T-cell (primary cell): ENCODE data around the gene SRPK3. TPM values are rescaled to one million over a fixed set of nuclear protein-coding genes. Genes with fewer than 3 reads are reported as not detected.

Source experiments
- ATAC-seq, 4 experiments: fragments of 200-7000 bp in 3 of 4; fragments of 150-1000 bp in 1 of 4; cut with Tn5 transposase; replicated peaks in 1 of 4; 1 replicate in 3 of 4; 2 replicates in 1 of 4; pipeline ENCODE4 v1.10.0; 2021; ENCODE audit warnings: moderate library complexity in 3 of 4, mild to moderate bottlenecking in 2 of 4, moderate number of reproducible peaks in 1 of 4
- CTCF ChIA-PET, 2 donors: fragments of 300-600 bp; sonication (Branson Sonifier 250); formaldehyde crosslinking; loops; one replicate each; lab custom pipeline; 2022; ENCODE audit warnings: antibody characterized with exemption in 2 of 2; lab: Charles Lee
- POLR2A ChIA-PET, 2 donors: fragments of 300-600 bp; sonication (Branson Sonifier 250); formaldehyde crosslinking; loops; one replicate each; lab custom pipeline; 2022; ENCODE audit warnings: antibody characterized with exemption in 2 of 2; lab: Charles Lee
- DNase-seq, 35 experiments: peaks; one replicate each; pipeline versions ENCODE4 v3.0.0 to v3.0.0-alpha.2; 2013 to 2023
- H3K27ac ChIP-seq: one replicate; pipeline ENCODE4 v1.5.1; 2013; ENCODE audit warnings: low read length
- H3K27me3 ChIP-seq, 2 experiments: replicated peaks in 1 of 2; 1 replicate in 1 of 2; 2 replicates in 1 of 2; pipeline versions ENCODE4 v1.6.1 to v1.7.0; 2013; ENCODE audit warnings: low read length in 1 of 2, mixed read lengths in 1 of 2; ENCODE audit not compliant: control insufficient read depth in 2 of 2, insufficient read depth in 2 of 2; ENCODE audit errors: extremely low read depth in 1 of 2
- H3K36me3 ChIP-seq, 2 donors: 1 replicate in 1 of 2; 2 replicates in 1 of 2; pipeline versions ENCODE4 v1.6.1 to v1.7.0; 2013; ENCODE audit warnings: low read length in 1 of 2; ENCODE audit not compliant: control insufficient read depth in 2 of 2, insufficient read depth in 1 of 2; ENCODE audit errors: extremely low read depth in 1 of 2
- H3K4me1 ChIP-seq, 2 experiments: 1 replicate in 1 of 2; 2 replicates in 1 of 2; pipeline versions ENCODE4 v1.6.1 to v1.7.0; 2013; ENCODE audit warnings: low read length in 2 of 2, mixed read lengths in 1 of 2; ENCODE audit not compliant: insufficient read depth in 2 of 2, control insufficient read depth in 1 of 2; ENCODE audit errors: extremely low read depth in 1 of 2
- H3K4me3 ChIP-seq, 2 donors: 1 replicate in 1 of 2; 2 replicates in 1 of 2; pipeline versions ENCODE4 v1.5.1 to v1.7.0; 2013; ENCODE audit warnings: mild to moderate bottlenecking in 2 of 2, low read length in 1 of 2, moderate library complexity in 1 of 2; ENCODE audit not compliant: control insufficient read depth in 1 of 2; ENCODE audit errors: extremely low read depth in 1 of 2
- H3K9me3 ChIP-seq: 2 replicates; pipeline ENCODE4 v1.7.0; 2013
- H3K27ac Mint-ChIP-seq, 2 donors: one replicate each; pipeline ENCODE4 v1.8.0; 2020 to 2021; ENCODE audit warnings: mild to moderate bottlenecking in 2 of 2, mixed read lengths in 2 of 2
- H3K27me3 Mint-ChIP-seq, 2 donors: one replicate each; pipeline ENCODE4 v1.8.0; 2021 to 2022; ENCODE audit warnings: mixed read lengths in 2 of 2
- H3K36me3 Mint-ChIP-seq: one replicate; pipeline ENCODE4 v1.8.0; 2021; ENCODE audit warnings: mixed read lengths
- H3K4me1 Mint-ChIP-seq, 3 donors: one replicate each; pipeline ENCODE4 v1.8.0; 2020 to 2022; ENCODE audit warnings: mixed read lengths in 3 of 3, mild to moderate bottlenecking in 1 of 3
- H3K4me3 Mint-ChIP-seq, 3 donors: one replicate each; pipeline ENCODE4 v1.8.0; 2020 to 2022; ENCODE audit warnings: mild to moderate bottlenecking in 3 of 3, mixed read lengths in 3 of 3, moderate library complexity in 3 of 3
- H3K9me3 Mint-ChIP-seq, 3 donors: one replicate each; pipeline ENCODE4 v1.8.0; 2020 to 2022; ENCODE audit warnings: mixed read lengths in 3 of 3
- WGBS: methylation state at CpG from one replicate; pipeline ENCODE4 v1.1.5; 2013; ENCODE audit warnings: missing lambda C conversion rate; ENCODE audit not compliant: insufficient coverage; 5-methylcytosine and 5-hydroxymethylcytosine counted together
- total RNA-seq, 35 experiments: library from RNA in 6 of 35; stranded (reverse) in 6 of 35; fragments of 120-200 nt in 1 of 35; gene quantifications; one replicate each; pipeline versions ENCODE4 v1.2.1 to v1.2.4 and lab custom pipeline; 2013 to 2026

The SRPK3 gene
- total RNA-seq, 5 donors from 2014 or later (not counting 1 experiment from before 2014, with no cell fraction given): not detected

DNA sequence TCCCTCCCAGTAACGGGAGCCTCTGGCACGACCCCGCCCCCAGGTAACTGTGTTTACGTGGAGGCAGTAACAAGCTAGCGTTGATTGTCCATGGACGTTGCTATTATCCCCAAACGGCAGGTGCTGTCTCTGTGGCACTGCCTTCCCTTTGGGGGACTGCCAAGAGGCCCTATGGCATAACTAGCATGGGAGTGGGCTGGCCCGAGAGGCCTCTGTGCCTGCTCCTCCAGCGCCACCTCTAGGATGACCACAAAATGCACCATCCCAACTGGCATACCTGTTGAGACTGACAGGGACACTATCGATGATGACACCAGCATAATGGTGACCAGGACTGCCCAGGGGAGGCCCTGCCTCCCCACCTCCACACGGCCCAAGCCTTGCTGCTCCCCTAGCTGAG lies 1.5 kb downstream of the SRPK3 start:
- H3K9me3 Mint-ChIP-seq: no peaks in the 10 kb centered on the region
- H3K27ac ChIP-seq: no peak overlapping the region
- no peak overlapping the region for H3K27ac Mint-ChIP-seq
- 82% methylated on average over 7 of the region's 11 CpGs for WGBS
- H3K4me3 ChIP-seq: no peak overlapping the region
- H3K9me3 ChIP-seq: no peaks in the 10 kb centered on the region
- ChIA-PET CTCF (no interaction called here), POLR2A (no interaction called here)
- DNase-seq (no peak), ATAC-seq (no peak)
- H3K4me1 ChIP-seq: peaks cover 0 to 8% of the 10 kb centered on the region in 2 experiments
- H3K27me3 ChIP-seq: peaks cover 0 to 31% of the 10 kb centered on the region in 2 experiments
- H3K4me1 Mint-ChIP-seq: peaks cover 3 to 7% (median 7%) of the 10 kb centered on the region in 3 donors
- H3K27me3 Mint-ChIP-seq: peaks cover 7 to 8% of the 10 kb centered on the region in 2 donors
- no peak overlapping the region for H3K4me3 Mint-ChIP-seq
- H3K36me3 ChIP-seq: peaks cover 7 to 19% of the 10 kb centered on the region in 2 donors
- H3K36me3 Mint-ChIP-seq: peaks cover 5% of the 10 kb centered on the region

DNA sequence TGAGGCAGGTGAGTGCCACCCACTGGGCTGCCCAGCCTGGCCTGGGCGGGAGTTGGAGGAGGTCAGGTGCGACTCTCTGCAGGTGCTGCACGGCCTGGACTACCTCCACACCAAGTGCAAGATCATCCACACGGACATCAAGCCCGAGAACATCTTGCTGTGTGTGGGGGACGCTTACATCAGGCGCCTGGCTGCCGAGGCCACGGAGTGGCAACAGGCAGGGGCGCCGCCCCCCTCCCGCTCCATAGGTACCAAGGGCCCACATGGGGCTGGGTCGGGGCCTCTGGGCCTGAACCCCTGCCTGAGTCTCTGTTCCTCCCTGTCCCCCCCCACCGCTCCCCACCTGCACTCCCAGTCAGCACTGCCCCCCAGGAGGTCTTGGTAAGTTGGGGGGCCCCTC lies 2.0 kb downstream of the SRPK3 start:
- Mint-ChIP-seq H3K9me3 (no peaks in the 10 kb centered on the region), H3K27ac (no peak overlapping the region), H3K36me3 (peaks cover 5% of the 10 kb centered on the region), H3K4me1 (peaks cover 3 to 7% (median 7%) of the 10 kb centered on the region in 3 donors), H3K4me3 (no peak overlapping the region), H3K27me3 (peaks cover 7 to 8% of the 10 kb centered on the region in 2 donors)
- ChIA-PET CTCF (no interaction called here), POLR2A (no interaction called here)
- no peak overlapping the region for H3K4me3 ChIP-seq
- H3K27me3 ChIP-seq: peaks cover 0 to 26% of the 10 kb centered on the region in 2 experiments
- DNase-seq: no peak
- no peaks in the 10 kb centered on the region for H3K9me3 ChIP-seq
- H3K27ac ChIP-seq: no peak overlapping the region
- peaks cover 0 to 8% of the 10 kb centered on the region in 2 experiments for H3K4me1 ChIP-seq
- peaks cover 7 to 19% of the 10 kb centered on the region in 2 donors for H3K36me3 ChIP-seq
- ATAC-seq: no peak
- WGBS: 100% methylated on average over 1 of the region's 14 CpGs

DNA sequence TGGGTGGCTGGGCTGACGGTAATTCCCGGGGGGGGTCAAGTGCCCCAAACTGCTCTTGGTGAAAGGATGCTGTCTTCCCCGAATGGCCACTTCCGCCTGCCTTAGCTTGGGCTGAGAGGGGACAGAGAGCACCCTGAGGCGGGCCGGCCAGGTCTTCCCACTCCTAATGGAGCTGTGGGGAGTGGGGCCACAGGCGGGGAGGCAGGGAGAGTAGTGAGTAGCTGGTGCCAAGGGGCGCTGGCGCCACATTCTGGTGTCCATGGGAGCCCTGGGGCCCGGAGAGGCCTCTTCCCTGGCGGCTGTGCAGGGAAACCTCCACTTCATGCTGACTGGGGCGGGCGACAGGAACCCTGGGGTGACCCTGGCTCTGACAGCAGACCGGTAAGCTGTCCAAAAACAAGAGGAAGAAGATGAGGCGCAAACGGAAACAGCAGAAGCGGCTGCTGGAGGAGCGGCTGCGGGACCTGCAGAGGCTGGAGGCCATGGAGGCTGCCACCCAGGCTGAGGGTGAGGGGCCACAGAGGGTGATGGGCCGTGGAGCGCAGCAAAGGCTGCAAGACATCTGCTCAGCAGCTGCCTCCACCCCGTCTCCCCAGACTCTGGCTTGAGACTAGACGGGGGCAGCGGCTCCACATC lies 2.7 kb downstream of the SRPK3 start:
- H3K4me3 Mint-ChIP-seq: no peak overlapping the region
- ATAC-seq (no peak), DNase-seq (no peak)
- H3K27me3 Mint-ChIP-seq: peaks cover 7 to 8% of the 10 kb centered on the region in 2 donors
- peaks cover 5% of the 10 kb centered on the region for H3K36me3 Mint-ChIP-seq
- no peak overlapping the region for H3K4me3 ChIP-seq
- WGBS: 71% methylated on average over 12 of the region's 24 CpGs
- peaks cover 0 to 20% of the 10 kb centered on the region in 2 experiments for H3K27me3 ChIP-seq
- no peaks in the 10 kb centered on the region for H3K9me3 Mint-ChIP-seq
- H3K9me3 ChIP-seq: no peaks in the 10 kb centered on the region
- ChIA-PET POLR2A (no interaction called here), CTCF (no interaction called here)
- peaks cover 7 to 20% of the 10 kb centered on the region in 2 donors for H3K36me3 ChIP-seq
- no peak overlapping the region for H3K27ac Mint-ChIP-seq
- H3K4me1 ChIP-seq: peaks cover 0 to 8% of the 10 kb centered on the region in 2 experiments
- no peak overlapping the region for H3K27ac ChIP-seq
- H3K4me1 Mint-ChIP-seq: peaks cover 3 to 7% (median 7%) of the 10 kb centered on the region in 3 donors

DNA sequence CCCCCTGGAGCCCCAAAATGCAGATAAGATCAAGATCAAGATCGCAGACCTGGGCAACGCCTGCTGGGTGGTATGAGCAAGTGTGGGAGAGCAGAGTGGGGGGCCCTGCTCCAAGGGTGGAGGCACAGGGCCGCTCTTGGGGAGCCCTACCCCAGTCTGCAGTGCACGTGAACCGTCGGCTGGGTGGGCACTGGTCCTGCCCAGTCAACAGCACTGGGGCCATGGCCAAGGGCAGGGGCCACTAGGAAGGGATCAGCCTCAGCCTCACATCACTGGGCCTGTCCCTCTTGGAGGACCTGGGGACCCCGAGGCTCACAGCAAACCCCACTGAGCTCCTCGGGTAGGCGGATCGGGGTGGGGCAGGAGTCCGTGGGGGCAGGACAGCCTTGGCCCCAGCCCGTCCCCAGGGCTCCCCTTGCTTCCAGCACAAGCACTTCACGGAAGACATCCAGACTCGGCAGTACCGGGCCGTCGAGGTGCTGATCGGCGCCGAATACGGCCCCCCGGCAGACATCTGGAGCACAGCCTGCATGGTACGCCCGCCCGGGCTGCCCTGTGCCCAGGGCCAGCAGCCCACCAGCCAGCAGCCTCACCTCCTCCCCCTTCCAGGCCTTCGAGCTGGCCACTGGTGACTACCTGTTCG lies 3.6 kb downstream of the SRPK3 start:
- Mint-ChIP-seq H3K4me1 (peaks cover 3 to 7% (median 7%) of the 10 kb centered on the region in 3 donors), H3K36me3 (peaks cover 5% of the 10 kb centered on the region), H3K27me3 (peaks cover 7 to 8% of the 10 kb centered on the region in 2 donors), H3K4me3 (no peak overlapping the region), H3K9me3 (no peaks in the 10 kb centered on the region), H3K27ac (no peak overlapping the region)
- peaks cover 0 to 17% of the 10 kb centered on the region in 2 experiments for H3K27me3 ChIP-seq
- H3K4me3 ChIP-seq: no peak overlapping the region
- ChIA-PET CTCF (no interaction called here), POLR2A (no interaction called here)
- DNase-seq: no peak
- H3K27ac ChIP-seq: no peak overlapping the region
- peaks cover 7 to 24% of the 10 kb centered on the region in 2 donors for H3K36me3 ChIP-seq
- peaks cover 0 to 8% of the 10 kb centered on the region in 2 experiments for H3K4me1 ChIP-seq
- no peaks in the 10 kb centered on the region for H3K9me3 ChIP-seq
- 90% methylated on average over 6 of the region's 27 CpGs for WGBS
- ATAC-seq: no peak

DNA sequence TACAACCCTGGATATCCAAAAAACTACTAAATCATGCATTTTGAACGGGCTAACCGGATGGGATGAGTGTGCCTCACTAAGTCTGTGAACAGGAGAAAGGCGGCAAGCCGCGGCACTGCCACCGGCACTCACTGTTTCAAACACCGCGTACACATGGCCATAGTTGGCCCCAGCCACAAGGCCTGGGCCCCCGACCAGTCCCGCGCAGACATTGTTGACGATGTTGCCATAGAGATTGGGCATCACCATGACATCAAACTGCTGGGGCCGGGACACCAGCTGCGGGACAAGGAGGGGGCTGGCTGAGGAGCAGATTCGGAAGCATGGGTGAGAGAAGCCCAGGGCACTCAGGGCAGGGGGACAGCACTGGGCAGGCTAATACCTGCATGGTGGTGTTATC lies 5.8 kb downstream of the SRPK3 start:
- no peak overlapping the region for H3K4me3 Mint-ChIP-seq
- Histone ChIP-seq H3K4me1 (peaks cover 0 to 5% of the 10 kb centered on the region in 2 experiments), H3K4me3 (no peak overlapping the region), H3K9me3 (no peaks in the 10 kb centered on the region), H3K27me3 (no peaks in the 10 kb centered on the region), H3K36me3 (peaks cover 7 to 30% of the 10 kb centered on the region in 2 donors), H3K27ac (no peak overlapping the region)
- WGBS: no CpG with 5 or more reads among the region's 15 CpGs
- POLR2A ChIA-PET: no interaction called here
- H3K9me3 Mint-ChIP-seq: no peaks in the 10 kb centered on the region
- ATAC-seq (no peak), DNase-seq (no peak)
- CTCF ChIA-PET: interaction anchor here in 1 of 2 donors (0.5 kb wide), 1 partner anchor 111 kb away, joined by 6 read pairs; no protein-coding TSS in a partner anchor
- H3K36me3 Mint-ChIP-seq: peaks cover 5% of the 10 kb centered on the region
- no peak overlapping the region for H3K27ac Mint-ChIP-seq
- H3K4me1 Mint-ChIP-seq: peaks cover 0 to 6% (median 3%) of the 10 kb centered on the region in 3 donors
- H3K27me3 Mint-ChIP-seq: no peaks in the 10 kb centered on the region

DNA sequence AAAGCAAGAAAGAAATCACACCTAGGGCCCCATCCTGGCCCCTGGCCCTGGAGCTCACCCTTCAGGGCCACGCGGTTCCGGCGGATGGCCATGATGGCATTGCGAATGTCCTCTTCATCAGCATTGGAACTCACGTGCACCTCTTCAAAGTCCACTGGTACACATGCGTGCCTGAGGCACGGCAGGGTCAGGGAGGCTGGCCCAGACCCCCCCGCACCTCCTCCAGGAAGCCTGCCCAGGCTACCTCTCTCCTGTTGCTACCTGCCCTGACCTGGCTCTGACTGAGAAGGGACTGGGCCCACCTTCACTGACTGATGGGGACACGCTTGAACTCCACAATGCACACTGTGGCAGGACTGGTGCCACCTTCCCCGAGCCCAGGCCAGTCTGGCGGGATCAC lies 8.8 kb downstream of the SRPK3 start:
- H3K4me1 ChIP-seq: peaks cover 0 to 26% of the 10 kb centered on the region in 2 experiments
- DNase-seq (no peak), ATAC-seq (no peak)
- peaks cover 0 to 28% of the 10 kb centered on the region in 2 donors for H3K36me3 ChIP-seq
- no peak overlapping the region for H3K4me3 ChIP-seq
- no peaks in the 10 kb centered on the region for H3K27me3 Mint-ChIP-seq
- 92% methylated on average over 8 of the region's 12 CpGs for WGBS
- H3K4me1 Mint-ChIP-seq: peaks cover 9 to 18% (median 12%) of the 10 kb centered on the region in 3 donors
- no peak overlapping the region for H3K27ac ChIP-seq
- H3K27ac Mint-ChIP-seq: no peak overlapping the region
- no peaks in the 10 kb centered on the region for H3K9me3 ChIP-seq
- POLR2A ChIA-PET: no interaction called here
- peaks cover 5% of the 10 kb centered on the region for H3K36me3 Mint-ChIP-seq
- no peaks in the 10 kb centered on the region for H3K9me3 Mint-ChIP-seq
- no peak overlapping the region for H3K4me3 Mint-ChIP-seq
- CTCF ChIA-PET: no interaction called here
- H3K27me3 ChIP-seq: no peaks in the 10 kb centered on the region
